ENCODE measurements around the gene CEP295NL. TPM values are rescaled to one million over a fixed set of nuclear protein-coding genes. Genes with fewer than 3 reads are reported as not detected.

The CEP295NL gene
- total RNA-seq, 1 donor, result 2.5 TPM

GRCh38 chr17:78925662-78926555 is 22.9 kb upstream of the CEP295NL start:
- Histone ChIP-seq H3K27me3 (ENCODE audit: insufficient read depth, low read length) (no peaks in the 10 kb centered on the region), H3K27ac (ENCODE audit: low read depth, low read length) (peak overlapping the region; percentile 54), H3K4me2 (ENCODE audit: insufficient read depth, low read length) (peak overlapping the region; percentile 93), H4K20me1 (ENCODE audit: insufficient read depth, low read length) (peaks cover 32% of the 10 kb centered on the region), H3K4me1 (ENCODE audit: insufficient read depth, low read length) (peaks cover 29% of the 10 kb centered on the region), H3K36me3 (ENCODE audit: insufficient read depth, low read length) (no peaks in the 10 kb centered on the region), H3K79me2 (ENCODE audit: insufficient read depth, low read length) (peaks cover 40% of the 10 kb centered on the region), H2AFZ (ENCODE audit: low read length) (peak overlapping the region; percentile 75), H3K4me3 (ENCODE audit: insufficient read depth, low read length) (peak overlapping the region; percentile 78), H3K9me3 (ENCODE audit: low read depth, low read length) (no peaks in the 10 kb centered on the region)
- DNase-seq (ENCODE audit: insufficient read length, low spot score, missing footprints), result peak; percentile 99
- no peak for TF ChIP-seq CTCF (IDR thresholded peaks at IDR 0.05; ENCODE audit: extremely low read depth, low read depth, low read length)

GRCh38 chr17:78925234-78925633 is 22.2 kb upstream of the CEP295NL start, which contains the start of gene TIMP2:
TIMP2 (minus strand) TSS chr17:78925387; CDS start chr17:78925088, 299 bp downstream.
- TF ChIP-seq CTCF (IDR thresholded peaks at IDR 0.05; ENCODE audit: extremely low read depth, low read depth, low read length), result no peak
- peaks cover 39% of the 10 kb centered on the region for H4K20me1 ChIP-seq (ENCODE audit: insufficient read depth, low read length)
- peaks cover 30% of the 10 kb centered on the region for H3K4me1 ChIP-seq (ENCODE audit: insufficient read depth, low read length)

GRCh38 chr17:78924481-78925151 is 21.6 kb upstream of the CEP295NL start:
- H2AFZ ChIP-seq (ENCODE audit: low read length), result no peak overlapping the region
- H3K4me1 ChIP-seq (ENCODE audit: insufficient read depth, low read length), result peaks cover 30% of the 10 kb centered on the region
- H3K4me3 ChIP-seq (ENCODE audit: insufficient read depth, low read length), result peak overlapping the region; percentile 88
- peak overlapping the region; percentile 92 for H3K4me2 ChIP-seq (ENCODE audit: insufficient read depth, low read length)
- peaks cover 45% of the 10 kb centered on the region for H4K20me1 ChIP-seq (ENCODE audit: insufficient read depth, low read length)
- H3K79me2 ChIP-seq (ENCODE audit: insufficient read depth, low read length), result peaks cover 53% of the 10 kb centered on the region
- H3K27me3 ChIP-seq (ENCODE audit: insufficient read depth, low read length), result no peaks in the 10 kb centered on the region
- no peak for TF ChIP-seq CTCF (IDR thresholded peaks at IDR 0.05; ENCODE audit: extremely low read depth, low read depth, low read length)
- no peaks in the 10 kb centered on the region for H3K9me3 ChIP-seq (ENCODE audit: low read depth, low read length)
- H3K27ac ChIP-seq (ENCODE audit: low read depth, low read length), result peak overlapping the region; percentile 17
- no peaks in the 10 kb centered on the region for H3K36me3 ChIP-seq (ENCODE audit: insufficient read depth, low read length)
- peak; percentile 91 for DNase-seq (ENCODE audit: insufficient read length, low spot score, missing footprints)

More at GRCh38 chr17:78925234-78925633, 22.2 kb upstream of the CEP295NL start, which contains the start of gene TIMP2:
- H3K4me3 ChIP-seq (ENCODE audit: insufficient read depth, low read length), result peak within 1 kb of the TSS; percentile 88
- DNase-seq (ENCODE audit: insufficient read length, low spot score, missing footprints), result peak; percentile 99
- peak within 1 kb of the TSS; percentile 75 for H2AFZ ChIP-seq (ENCODE audit: low read length)
- no peaks in the 10 kb centered on the region for H3K27me3 ChIP-seq (ENCODE audit: insufficient read depth, low read length)
- H3K4me2 ChIP-seq (ENCODE audit: insufficient read depth, low read length), result peak within 1 kb of the TSS; percentile 93
- H3K79me2 ChIP-seq (ENCODE audit: insufficient read depth, low read length), result peaks cover 46% of the 10 kb centered on the region
- no peaks in the 10 kb centered on the region for H3K36me3 ChIP-seq (ENCODE audit: insufficient read depth, low read length)
- no peaks in the 10 kb centered on the region for H3K9me3 ChIP-seq (ENCODE audit: low read depth, low read length)
- H3K27ac ChIP-seq (ENCODE audit: low read depth, low read length), result peak within 1 kb of the TSS; percentile 54

All from osteoblast (primary cell).